ENCODE measurements around the gene LIPI.
"Not testable (repeated sequence)": the region's sequence is repeated elsewhere in the genome, so short reads cannot be mapped to it uniquely, and the experiment has no call there.

DNA sequence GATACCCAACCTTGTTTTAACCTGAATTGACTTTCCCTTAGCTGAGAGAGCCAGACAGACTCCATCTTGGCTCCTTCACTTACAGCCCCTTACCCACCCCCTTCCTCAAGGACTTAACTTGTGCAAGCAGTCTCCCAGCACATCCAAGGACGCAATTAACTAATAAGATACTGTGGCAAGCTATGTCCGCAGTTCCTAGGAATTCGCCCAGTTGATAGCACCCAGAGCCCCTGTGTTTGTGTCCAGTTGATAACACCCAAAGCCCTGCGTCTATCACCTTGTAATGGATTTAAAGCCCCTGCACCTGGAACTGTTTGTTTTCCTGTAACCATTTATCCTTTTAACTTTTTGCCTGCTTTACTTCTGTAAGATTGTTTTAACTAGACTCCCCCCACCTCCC, 106.2 kb downstream of the LIPI start:
- TF ChIP-seq ZNF133, ZNF155, CTCF, KLF16, ZNF324, SCRT2, ZEB2, ZNF184, ZNF600, ZNF792, ZNF571, WT1, REST (tag by site-specific recombination; IDR thresholded peaks at IDR 0.05): not testable (repeated sequence)
- TF ChIP-seq, protein P1, sequence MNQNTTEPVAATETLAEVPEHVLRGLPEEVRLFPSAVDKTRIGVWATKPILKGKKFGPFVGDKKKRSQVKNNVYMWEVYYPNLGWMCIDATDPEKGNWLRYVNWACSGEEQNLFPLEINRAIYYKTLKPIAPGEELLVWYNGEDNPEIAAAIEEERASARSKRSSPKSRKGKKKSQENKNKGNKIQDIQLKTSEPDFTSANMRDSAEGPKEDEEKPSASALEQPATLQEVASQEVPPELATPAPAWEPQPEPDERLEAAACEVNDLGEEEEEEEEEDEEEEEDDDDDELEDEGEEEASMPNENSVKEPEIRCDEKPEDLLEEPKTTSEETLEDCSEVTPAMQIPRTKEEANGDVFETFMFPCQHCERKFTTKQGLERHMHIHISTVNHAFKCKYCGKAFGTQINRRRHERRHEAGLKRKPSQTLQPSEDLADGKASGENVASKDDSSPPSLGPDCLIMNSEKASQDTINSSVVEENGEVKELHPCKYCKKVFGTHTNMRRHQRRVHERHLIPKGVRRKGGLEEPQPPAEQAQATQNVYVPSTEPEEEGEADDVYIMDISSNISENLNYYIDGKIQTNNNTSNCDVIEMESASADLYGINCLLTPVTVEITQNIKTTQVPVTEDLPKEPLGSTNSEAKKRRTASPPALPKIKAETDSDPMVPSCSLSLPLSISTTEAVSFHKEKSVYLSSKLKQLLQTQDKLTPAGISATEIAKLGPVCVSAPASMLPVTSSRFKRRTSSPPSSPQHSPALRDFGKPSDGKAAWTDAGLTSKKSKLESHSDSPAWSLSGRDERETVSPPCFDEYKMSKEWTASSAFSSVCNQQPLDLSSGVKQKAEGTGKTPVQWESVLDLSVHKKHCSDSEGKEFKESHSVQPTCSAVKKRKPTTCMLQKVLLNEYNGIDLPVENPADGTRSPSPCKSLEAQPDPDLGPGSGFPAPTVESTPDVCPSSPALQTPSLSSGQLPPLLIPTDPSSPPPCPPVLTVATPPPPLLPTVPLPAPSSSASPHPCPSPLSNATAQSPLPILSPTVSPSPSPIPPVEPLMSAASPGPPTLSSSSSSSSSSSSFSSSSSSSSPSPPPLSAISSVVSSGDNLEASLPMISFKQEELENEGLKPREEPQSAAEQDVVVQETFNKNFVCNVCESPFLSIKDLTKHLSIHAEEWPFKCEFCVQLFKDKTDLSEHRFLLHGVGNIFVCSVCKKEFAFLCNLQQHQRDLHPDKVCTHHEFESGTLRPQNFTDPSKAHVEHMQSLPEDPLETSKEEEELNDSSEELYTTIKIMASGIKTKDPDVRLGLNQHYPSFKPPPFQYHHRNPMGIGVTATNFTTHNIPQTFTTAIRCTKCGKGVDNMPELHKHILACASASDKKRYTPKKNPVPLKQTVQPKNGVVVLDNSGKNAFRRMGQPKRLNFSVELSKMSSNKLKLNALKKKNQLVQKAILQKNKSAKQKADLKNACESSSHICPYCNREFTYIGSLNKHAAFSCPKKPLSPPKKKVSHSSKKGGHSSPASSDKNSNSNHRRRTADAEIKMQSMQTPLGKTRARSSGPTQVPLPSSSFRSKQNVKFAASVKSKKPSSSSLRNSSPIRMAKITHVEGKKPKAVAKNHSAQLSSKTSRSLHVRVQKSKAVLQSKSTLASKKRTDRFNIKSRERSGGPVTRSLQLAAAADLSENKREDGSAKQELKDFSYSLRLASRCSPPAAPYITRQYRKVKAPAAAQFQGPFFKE (tag by site-specific recombination; IDR thresholded peaks at IDR 0.05; ENCODE audit: borderline replicate concordance) = not testable (repeated sequence)
